HG03521 (cell line): ENCODE data around the gene OR51B6.
"Not testable (repeated sequence)": the region's sequence is repeated elsewhere in the genome, so short reads cannot be mapped to it uniquely, and the experiment has no call there.

ENCODE experiments used
- ATAC-seq: cut with Tn5 transposase; IDR thresholded peaks from one replicate; pipeline ENCODE4 v1.9.1; 2021; ENCODE audit warnings: mild to moderate bottlenecking, moderate library complexity; ENCODE audit not compliant: unreplicated experiment

Gene OR51B6, protein sequence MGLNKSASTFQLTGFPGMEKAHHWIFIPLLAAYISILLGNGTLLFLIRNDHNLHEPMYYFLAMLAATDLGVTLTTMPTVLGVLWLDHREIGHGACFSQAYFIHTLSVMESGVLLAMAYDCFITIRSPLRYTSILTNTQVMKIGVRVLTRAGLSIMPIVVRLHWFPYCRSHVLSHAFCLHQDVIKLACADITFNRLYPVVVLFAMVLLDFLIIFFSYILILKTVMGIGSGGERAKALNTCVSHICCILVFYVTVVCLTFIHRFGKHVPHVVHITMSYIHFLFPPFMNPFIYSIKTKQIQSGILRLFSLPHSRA

GRCh38 chr11:5351208-5351607, at the start of gene OR51B6:
TSS of gene OR51B6 (plus strand) at chr11:5351508. CDS start at chr11:5351508, 0 bp downstream.
- no peak for ATAC-seq

DNA sequence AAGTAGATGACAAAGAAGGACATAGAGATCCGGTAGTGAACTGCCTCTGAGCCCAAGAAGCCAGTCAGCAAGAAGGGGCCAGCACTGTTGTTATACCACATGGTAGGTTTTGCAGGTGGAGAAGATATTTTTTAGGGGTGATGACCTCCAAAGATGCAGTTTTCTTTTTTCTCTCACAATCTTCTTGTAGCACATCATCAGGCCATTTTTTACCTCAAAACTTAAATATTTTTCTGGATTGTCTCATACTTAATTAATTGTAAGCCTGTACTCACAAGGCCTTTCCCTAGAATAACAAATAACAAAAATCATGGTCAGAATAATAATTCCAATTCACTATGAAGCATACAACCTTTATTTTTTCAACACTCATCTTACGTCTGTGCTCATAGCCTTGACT, 49.5 kb upstream of the OR51B6 start, which contains the start of gene OR51B4:
Gene OR51B4 (minus strand): TSS at position 101 of the 400 bp plus-strand sequence. CDS start 0 bp downstream, at position 101.
- ATAC-seq = no peak

GRCh38 chr11:5303626-5304025, 47.7 kb upstream of the OR51B6 start:
- ATAC-seq = no peak

- ATAC-seq = no peak
These were observed 47.3 kb upstream of the OR51B6 start for GRCh38 chr11:5304046-5304445.

GRCh38 chr11:5307256-5308019, 43.9 kb upstream of the OR51B6 start:
- no peak for ATAC-seq

DNA sequence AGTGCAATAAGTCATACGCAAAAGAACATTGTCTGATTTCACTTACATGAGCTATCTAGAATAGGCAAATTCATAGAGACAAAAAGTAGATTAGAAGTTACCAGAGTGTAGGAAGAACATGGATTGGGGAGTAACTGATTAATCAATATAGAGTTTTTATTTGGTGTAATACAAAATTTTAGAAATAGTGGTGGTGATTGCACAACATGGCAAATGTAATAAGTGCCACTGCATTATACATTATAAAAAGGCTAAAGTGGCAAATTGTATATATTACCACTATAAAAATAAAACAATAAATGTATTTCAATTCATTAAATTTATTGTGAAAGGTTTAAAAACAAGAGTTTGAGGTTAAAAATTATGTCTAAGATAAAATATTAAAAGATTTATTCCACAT, 40.9 kb upstream of the OR51B6 start:
- ATAC-seq = no peak

DNA sequence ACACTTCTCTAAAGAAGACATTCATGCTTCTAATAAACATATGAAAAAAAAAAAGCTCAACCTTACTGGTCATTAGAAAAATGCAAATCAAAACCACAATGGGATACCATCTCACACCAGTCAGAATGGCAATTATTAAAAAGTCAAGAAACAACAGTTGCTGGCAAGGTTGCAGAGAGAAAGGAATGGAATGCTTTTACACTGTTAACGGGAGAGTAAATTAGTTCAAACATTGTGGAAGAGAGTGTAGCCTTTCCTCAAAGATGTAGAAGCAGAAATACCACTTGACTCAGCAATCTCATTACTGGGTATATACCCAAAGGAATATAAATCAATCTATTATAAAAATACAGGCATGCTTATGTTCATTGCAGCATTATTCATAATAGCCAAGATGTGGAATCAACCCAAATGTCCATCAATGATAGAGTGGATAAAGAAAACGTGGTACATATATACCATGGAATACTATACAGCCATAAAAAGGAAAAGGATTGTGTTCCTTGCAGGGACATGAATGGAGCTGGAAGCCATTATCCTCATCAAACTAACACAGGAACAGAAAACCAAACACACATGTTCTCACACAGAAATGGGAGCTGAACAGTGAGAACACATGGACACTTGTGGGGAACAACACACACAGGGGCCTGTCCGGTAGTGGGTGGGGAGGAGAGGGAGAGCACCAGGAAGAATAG, 37.8 kb upstream of the OR51B6 start:
- not testable (repeated sequence) for ATAC-seq

- no peak for ATAC-seq
These were observed 34.0 kb upstream of the OR51B6 start for GRCh38 chr11:5317292-5317691.

DNA sequence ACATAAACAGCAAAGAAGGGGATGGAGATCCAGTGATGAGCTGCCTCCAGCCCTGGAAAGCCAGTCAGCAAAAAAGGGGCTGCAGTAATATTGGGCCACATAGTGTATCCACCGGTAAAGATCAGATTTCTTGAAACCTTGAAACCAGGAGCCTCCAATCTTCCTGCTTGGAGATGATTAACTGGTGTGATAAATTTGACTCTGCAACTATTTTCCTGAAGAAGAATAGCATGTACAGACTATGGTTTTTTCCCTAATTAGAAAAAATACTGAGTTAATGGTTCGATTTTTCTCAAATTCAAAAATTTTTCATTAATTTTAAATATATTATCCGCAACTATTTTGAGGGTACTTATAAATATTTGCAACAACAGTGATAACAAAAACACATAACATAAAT, 27.1 kb upstream of the OR51B6 start, which contains the start of gene OR51B2:
Gene OR51B2 (minus strand): TSS at position 101 of the 400 bp plus-strand sequence. CDS start 0 bp downstream, at position 101.
- no peak for ATAC-seq

DNA sequence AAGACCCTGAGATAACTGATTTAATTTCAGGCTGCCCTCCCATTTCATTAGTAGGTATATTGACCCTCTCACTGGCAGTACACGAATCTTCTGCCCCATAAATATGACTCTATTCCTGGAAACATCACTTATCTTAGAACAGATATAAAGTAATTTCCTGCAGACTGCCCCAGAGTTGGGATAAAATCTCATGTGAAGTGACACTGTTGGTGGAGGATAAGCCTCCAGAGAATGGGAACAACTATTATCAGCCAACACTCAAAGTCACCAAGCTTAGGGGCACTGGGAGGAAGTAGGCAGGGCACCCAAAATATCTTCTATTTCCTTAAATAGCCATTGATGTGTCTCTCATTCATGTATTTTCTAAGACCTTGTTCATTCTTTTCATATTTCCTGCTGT, 16.1 kb upstream of the OR51B6 start:
- no peak for ATAC-seq

- ATAC-seq = no peak
These were observed 15.0 kb upstream of the OR51B6 start for GRCh38 chr11:5336331-5336730.

- not testable (repeated sequence) for ATAC-seq
These were observed 14.1 kb upstream of the OR51B6 start for GRCh38 chr11:5337253-5337652.

DNA sequence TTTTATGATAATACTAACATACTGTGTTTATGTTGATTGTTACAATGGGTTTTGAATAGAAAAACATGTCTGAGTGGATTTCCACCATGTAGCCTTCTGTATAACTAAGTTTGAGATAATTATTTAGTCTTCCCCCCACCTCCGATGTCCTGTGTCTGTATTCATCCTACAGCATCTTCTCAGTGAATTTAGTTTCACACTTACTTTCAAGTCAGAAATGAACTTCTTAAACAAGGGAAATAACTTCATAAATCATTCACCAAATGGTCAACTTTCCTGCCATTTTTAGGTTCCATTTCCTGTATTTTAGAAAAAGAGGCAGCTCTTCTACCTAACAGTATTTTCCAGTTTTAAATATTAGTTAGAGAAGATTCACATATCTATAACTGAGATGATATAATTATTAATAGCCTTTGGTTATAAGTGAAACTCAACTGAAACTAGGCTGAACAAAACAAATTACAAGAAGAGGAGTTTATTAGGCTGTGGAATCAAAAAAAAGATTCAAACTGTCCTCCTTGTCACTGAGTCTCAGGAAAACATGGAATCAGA, 11.5 kb upstream of the OR51B6 start:
- peak; percentile 59 for ATAC-seq

- no peak for ATAC-seq
These were observed 7.6 kb upstream of the OR51B6 start, which contains the start of gene OR51B5 for GRCh38 chr11:5343474-5344335. TSS of gene OR51B5 (minus strand) at chr11:5343524. CDS start at chr11:5343524, 0 bp downstream.

GRCh38 chr11:5345831-5346230, 5.5 kb upstream of the OR51B6 start:
- no peak for ATAC-seq

DNA sequence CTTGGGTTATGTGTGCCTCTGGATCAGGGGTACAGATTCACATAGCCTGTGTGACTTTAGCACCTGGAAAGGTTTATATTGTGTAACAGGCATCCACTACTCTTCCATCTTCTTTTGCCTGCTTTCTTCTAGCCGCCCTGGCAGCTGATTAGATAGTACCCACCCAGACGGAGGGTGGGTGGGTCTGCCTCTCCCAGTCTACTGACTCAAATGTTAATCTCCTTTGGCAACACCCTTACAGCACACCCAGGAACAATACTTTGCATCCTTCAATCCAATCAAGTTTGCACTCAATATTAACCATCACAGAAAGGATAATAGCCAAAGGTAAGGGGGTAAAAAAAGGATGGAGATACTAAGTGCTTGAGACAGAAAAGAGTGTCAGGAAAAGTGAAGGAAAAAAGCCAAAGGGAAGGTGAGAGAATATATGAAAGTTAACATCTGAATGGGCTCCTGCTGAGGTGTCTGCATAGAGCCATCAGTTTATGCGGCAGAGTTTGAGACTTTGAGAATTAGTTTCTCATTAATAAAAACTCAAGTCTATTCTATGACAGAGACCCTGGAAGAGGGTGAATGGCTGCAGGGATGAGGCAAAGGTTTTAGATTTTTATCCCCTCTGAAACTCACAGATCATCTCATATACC, 2.6 kb upstream of the OR51B6 start:
- ATAC-seq = no peak

DNA sequence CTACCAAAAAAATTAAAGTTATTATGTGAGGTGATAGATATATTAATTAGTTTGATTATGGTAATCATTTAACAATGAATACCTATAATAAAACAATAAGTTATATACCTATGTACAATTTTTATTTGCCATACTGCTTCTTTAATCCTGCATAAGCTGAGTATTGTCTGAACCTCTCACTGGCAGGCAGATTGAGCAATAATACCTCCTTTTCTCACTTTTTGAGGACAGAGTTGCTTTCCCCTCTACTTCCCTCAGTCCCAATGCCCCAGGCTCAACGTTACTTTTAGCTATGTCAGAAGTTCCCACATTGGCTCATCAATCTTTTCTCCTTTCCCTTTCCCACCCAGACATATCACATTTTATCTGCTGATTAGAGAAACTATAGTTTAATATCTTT, 1.8 kb upstream of the OR51B6 start:
- ATAC-seq = no peak

GRCh38 chr11:5356031-5356430, 4.7 kb downstream of the OR51B6 start:
- not testable (repeated sequence) for ATAC-seq

- ATAC-seq = no peak
These were observed 10.8 kb downstream of the OR51B6 start for GRCh38 chr11:5362017-5362625.
